Retinal pigment epithelial cell (primary cell): ENCODE measurements around the gene DMAP1.

ENCODE experiments used
- DNase-seq: peaks from one replicate; pipeline ENCODE4 v3.0.0-alpha.2; 2010; ENCODE audit warnings: low read depth
- H3K4me3 ChIP-seq: 2 replicates; pipeline ENCODE4 v1.5.1; 2011; ENCODE audit warnings: mild to moderate bottlenecking, low read length, control low read depth, moderate library complexity
- TF ChIP-seq, protein P1 (sequence below): conservative IDR thresholded peaks from 2 replicates; pipeline ENCODE4 v1.5.1; 2011; ENCODE audit warnings: low read depth, low read length, control low read depth, inconsistent platforms

DMAP1 gene

DNA sequence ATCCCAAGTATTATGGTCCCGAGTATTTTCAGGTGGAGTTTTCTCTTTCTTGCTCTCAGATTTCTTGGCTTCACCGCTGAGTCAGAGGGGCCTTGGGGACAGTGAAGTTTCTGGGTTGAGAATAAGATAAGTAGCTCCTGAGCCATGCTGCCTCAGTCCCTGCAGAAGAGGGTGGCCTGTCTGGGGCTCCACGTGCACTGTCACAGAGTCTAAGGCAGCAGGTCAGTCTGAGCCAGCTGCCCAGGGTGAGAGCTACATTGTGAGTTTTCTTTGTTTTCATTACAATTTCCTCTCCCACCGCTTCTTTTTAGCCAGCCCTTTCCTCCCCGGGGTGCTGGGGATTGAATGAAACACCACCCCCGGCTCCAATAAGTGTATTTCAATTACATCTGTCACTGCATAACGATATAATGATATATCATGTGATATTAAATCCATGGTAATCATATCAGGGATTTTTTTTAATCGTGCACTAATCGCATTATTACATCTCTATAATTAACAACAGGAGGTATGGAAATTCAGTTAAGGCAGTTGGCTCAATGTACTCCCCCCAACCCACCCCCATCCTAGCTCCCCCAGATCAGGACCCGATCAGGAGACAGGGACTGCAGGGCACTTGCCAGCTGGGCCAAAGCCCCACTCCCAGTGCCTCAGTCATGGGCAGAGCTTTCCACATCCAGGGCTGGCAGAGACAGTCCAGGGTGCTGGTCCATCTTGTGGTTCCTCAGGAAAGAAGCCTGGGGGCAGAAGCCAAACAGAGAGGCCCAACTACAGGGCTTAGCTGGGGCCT, 43.7 kb downstream of the DMAP1 start:
- TF ChIP-seq, protein P1, sequence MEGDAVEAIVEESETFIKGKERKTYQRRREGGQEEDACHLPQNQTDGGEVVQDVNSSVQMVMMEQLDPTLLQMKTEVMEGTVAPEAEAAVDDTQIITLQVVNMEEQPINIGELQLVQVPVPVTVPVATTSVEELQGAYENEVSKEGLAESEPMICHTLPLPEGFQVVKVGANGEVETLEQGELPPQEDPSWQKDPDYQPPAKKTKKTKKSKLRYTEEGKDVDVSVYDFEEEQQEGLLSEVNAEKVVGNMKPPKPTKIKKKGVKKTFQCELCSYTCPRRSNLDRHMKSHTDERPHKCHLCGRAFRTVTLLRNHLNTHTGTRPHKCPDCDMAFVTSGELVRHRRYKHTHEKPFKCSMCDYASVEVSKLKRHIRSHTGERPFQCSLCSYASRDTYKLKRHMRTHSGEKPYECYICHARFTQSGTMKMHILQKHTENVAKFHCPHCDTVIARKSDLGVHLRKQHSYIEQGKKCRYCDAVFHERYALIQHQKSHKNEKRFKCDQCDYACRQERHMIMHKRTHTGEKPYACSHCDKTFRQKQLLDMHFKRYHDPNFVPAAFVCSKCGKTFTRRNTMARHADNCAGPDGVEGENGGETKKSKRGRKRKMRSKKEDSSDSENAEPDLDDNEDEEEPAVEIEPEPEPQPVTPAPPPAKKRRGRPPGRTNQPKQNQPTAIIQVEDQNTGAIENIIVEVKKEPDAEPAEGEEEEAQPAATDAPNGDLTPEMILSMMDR = no peak
- DNase-seq = no peak
- no peak overlapping the region for H3K4me3 ChIP-seq

DNA sequence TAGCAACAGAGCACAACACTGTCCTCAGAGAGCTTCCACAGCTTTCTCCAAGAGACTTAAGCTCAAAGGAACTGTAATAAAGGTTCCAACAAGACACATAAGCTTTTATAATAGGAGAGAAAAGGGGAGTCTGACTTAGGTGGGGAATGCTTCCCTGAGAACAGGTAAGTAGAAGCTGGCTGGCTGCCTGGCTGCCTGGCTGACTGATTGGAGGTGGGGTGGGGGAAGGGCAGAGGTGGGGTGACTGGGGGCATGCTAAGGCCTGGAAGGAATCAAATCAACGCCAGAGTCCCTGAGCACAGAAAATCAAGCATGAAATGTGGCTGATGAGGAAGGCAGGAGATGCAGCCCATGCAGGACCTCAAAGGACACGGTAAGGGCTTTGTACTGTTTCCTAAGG, 45.8 kb downstream of the DMAP1 start:
- TF ChIP-seq, protein P1 = no peak
- H3K4me3 ChIP-seq = no peak overlapping the region
- no peak for DNase-seq

DNA sequence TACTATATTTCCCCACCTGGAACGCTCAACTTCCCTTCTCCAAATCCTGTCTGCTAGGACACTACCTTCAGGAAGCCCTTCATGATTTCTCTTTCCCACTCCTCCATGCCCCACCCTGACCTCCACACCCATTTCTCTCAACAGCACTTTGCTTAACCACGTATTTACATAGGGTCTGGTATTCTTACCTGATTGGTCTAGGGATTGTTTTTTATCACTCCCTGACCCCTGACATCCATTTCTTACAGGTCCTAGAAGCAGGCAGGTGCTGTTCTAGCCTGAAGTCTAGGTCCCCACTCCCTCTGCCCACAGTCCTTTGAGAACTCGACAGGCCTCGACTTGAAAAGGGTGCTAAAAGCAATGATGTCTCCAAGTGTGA, 47.5 kb downstream of the DMAP1 start:
- DNase-seq = no peak
- no peak overlapping the region for H3K4me3 ChIP-seq
- TF ChIP-seq, protein P1 = no peak

DNA sequence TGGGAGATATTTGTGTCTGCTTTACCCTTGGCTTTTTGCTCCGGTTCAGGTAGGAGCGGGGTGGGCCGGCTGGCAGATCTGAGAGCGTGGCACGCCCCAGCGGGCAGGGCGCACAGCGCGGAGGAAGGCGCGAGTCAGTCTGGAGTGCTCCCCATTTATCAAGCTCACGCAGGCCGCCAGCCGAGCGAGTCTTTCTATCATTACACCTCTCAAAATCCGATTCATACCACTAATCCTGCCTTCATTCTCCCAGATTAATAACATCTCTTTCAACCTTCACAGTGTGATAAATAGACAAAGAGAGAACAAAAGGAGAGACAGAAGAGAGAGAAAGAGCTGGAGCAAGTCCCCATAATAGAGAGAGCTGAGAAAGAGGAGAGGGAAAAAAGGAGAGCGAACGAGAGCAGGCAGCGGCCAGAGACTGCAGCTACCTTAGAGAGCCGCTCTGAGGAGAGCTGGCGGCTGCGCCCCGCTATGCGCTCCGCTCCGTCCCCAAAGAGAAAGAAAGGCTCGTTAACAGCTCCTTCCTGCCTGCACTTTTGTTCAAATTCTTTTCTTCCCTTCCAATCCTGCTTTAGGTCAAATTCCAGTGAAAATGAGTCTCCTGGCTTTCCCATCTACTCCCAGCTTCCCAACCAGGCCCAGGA, 48.0 kb downstream of the DMAP1 start:
- TF ChIP-seq, protein P1 = no peak
- no peak for DNase-seq
- H3K4me3 ChIP-seq = no peak overlapping the region

DNA sequence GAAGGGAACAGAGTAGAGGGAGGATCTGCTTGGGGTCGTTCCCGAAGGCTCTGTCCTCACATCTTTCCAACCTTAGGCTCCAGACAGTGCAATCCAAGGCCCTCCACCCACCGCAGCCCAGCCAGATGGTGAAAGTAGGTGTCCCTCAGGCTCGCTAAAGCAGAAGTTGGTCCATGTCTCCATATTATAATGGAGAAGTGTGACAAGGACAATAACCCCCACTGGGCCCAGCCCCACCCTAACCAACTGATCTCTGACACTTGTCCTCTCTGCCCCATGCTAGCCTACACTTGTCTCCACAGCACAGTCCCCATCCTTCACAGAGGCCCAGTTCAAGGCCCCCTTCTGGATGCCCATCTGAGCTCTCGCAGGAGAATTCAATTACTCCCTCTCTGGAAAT, 48.7 kb downstream of the DMAP1 start:
- no peak for DNase-seq
- H3K4me3 ChIP-seq = no peak overlapping the region
- TF ChIP-seq, protein P1 = no peak

DNA sequence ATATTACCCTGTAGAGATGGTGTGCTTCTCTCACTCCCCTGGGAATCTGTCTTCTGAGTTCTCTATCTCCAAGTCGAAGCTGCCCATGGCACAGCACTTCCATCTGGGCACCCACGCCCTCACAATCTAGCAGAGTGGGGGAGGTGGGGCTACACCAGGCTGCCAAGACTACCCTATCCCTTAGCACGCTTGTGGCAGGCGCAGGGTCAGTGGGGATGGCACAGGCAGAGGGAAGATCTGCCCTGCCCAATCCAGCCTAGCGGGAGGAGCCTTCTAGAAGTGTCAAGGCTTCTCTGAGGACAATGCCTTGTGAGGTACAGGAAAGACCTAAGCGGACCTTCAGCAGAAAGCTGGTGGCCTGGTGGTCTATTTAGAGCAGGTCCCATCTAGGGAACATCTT, 49.1 kb downstream of the DMAP1 start:
- DNase-seq = no peak
- TF ChIP-seq, protein P1 = no peak
- H3K4me3 ChIP-seq = no peak overlapping the region
